Chondrocyte (in vitro differentiated cells): ENCODE results near the gene MUL1. TPM values are rescaled to one million over a fixed set of nuclear protein-coding genes. Genes with fewer than 3 reads are reported as not detected.

Experiments used
- DNase-seq: peaks from one replicate; pipeline ENCODE4 v3.0.0; 2021; ENCODE audit warnings: mixed read lengths, low spot score
- H3K27ac Mint-ChIP-seq: one replicate; pipeline ENCODE4 v1.8.0; 2021; ENCODE audit warnings: mild to moderate bottlenecking, moderate library complexity, mixed read lengths; ENCODE audit not compliant: unreplicated experiment
- H3K27me3 Mint-ChIP-seq: 2 replicates; pipeline ENCODE4 v1.8.0; 2021; ENCODE audit warnings: low read depth, mixed read lengths
- H3K36me3 Mint-ChIP-seq: 2 replicates; pipeline ENCODE4 v1.8.0; 2021; ENCODE audit warnings: low read depth, mixed read lengths
- H3K4me1 Mint-ChIP-seq: 2 replicates; pipeline ENCODE4 v1.8.0; 2021; ENCODE audit warnings: low read depth, mild to moderate bottlenecking, mixed read lengths
- H3K4me3 Mint-ChIP-seq: one replicate; pipeline ENCODE4 v1.8.0; 2021; ENCODE audit warnings: mild to moderate bottlenecking, moderate library complexity, mixed read lengths; ENCODE audit not compliant: unreplicated experiment
- H3K9me3 Mint-ChIP-seq: 2 replicates; pipeline ENCODE4 v1.8.0; 2021; ENCODE audit warnings: low read depth, mixed read lengths
- total RNA-seq: library from RNA; stranded (reverse); gene quantifications from 3 replicates; pipeline ENCODE4 v1.2.1, GENCODE V29; 2021
- TF ChIP-seq, protein P1 (sequence below): fragments of 200-600 bp; sonication (generic); IDR thresholded peaks from 2 replicates; pipeline ENCODE4 v1.5.0; 2021; ENCODE audit warnings: antibody characterized with exemption, mild to moderate bottlenecking, moderate library complexity

Gene MUL1
- total RNA-seq, 1 donor from 2014 or later = 38.2 TPM

DNA sequence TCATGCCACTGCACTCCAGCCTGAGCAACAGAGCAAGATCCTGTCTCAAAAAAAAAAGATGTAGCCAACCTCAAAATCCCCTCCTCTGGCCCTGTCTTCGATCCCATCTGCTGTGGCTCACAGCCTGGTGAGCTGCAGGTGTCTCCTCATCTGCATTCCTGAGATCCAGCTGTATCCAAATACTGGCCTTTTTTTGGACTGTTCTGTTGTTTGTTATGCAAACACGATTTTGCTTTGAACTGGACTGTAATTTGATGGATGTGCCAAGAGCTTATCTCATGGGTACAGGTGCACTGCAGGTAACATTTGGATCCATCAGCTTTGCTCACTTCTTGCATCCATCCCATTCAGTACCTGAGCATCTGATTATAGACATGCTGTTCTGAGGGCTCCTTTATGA lies 30.3 kb upstream of the MUL1 start:
- Mint-ChIP-seq H3K27ac (no peak overlapping the region), H3K4me3 (no peak overlapping the region), H3K36me3 (peaks cover 3% of the 10 kb centered on the region), H3K27me3 (peaks cover 73% of the 10 kb centered on the region), H3K4me1 (no peaks in the 10 kb centered on the region), H3K9me3 (no peaks in the 10 kb centered on the region)
- no peak for DNase-seq
- TF ChIP-seq, protein P1, sequence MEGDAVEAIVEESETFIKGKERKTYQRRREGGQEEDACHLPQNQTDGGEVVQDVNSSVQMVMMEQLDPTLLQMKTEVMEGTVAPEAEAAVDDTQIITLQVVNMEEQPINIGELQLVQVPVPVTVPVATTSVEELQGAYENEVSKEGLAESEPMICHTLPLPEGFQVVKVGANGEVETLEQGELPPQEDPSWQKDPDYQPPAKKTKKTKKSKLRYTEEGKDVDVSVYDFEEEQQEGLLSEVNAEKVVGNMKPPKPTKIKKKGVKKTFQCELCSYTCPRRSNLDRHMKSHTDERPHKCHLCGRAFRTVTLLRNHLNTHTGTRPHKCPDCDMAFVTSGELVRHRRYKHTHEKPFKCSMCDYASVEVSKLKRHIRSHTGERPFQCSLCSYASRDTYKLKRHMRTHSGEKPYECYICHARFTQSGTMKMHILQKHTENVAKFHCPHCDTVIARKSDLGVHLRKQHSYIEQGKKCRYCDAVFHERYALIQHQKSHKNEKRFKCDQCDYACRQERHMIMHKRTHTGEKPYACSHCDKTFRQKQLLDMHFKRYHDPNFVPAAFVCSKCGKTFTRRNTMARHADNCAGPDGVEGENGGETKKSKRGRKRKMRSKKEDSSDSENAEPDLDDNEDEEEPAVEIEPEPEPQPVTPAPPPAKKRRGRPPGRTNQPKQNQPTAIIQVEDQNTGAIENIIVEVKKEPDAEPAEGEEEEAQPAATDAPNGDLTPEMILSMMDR = no peak

DNA sequence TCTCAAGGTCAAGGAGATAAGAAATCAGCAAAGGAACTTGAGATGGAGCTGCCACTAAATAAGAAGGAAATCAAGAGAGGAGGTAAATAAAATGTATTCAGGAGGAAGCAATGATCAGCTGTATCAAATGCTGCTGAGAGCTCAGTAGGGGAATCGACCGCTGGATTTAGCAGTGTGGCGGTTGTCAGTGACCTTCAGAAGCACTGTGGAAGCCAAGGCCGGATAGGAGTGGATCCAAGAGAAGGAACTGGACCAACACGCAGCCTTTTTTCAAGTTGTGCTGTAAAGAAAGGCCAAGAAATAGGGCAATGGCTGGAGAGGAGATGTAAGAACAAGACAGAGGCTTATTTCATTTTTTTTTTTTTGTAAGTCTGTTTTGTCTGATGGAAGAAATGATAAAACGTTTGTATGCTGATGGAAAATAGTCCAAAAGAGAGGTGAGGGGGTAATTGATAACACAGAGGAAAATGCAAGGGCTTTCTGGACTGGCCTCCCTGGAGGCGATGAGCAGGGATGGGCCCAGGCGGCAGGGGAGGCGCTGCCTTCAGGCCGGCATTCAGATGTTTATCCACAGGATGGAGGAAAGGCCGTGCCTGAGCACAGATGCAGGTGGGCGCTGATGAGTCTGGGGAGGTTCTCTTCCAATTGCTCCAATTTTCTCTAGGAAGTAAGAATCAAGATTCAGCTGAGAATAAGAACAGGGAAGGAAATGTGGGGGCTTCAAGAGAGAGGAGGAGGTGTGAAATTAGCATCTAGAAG lies 26.9 kb upstream of the MUL1 start:
- Mint-ChIP-seq H3K27me3 (peaks cover 61% of the 10 kb centered on the region), H3K4me3 (no peak overlapping the region), H3K9me3 (no peaks in the 10 kb centered on the region), H3K27ac (no peak overlapping the region), H3K4me1 (peaks cover 9% of the 10 kb centered on the region), H3K36me3 (no peaks in the 10 kb centered on the region)
- TF ChIP-seq, protein P1 = no peak
- no peak for DNase-seq

DNA sequence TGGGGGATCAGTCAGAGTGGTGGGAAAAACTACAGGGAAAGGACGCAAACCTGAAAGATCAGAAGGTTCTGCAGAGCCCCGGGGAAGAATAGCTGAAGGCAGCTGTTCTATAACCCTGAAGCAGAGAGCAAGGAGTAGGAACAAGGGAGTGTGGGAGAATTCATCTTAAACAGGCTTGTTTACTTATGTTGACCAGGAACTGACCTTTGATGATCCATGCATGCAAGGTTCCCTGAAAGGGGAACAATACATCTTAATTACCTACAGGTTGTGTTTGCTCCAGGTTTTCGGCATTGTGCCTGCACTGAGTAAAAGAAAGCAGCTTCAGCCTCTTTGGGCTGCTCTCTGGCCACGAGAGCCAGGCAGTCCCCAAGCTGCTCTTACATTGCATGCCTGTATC lies 25.7 kb upstream of the MUL1 start:
- Mint-ChIP-seq H3K9me3 (no peaks in the 10 kb centered on the region), H3K27me3 (peaks cover 61% of the 10 kb centered on the region), H3K36me3 (no peaks in the 10 kb centered on the region), H3K4me1 (peaks cover 9% of the 10 kb centered on the region), H3K27ac (no peak overlapping the region), H3K4me3 (no peak overlapping the region)
- no peak for DNase-seq
- TF ChIP-seq, protein P1 = no peak

DNA sequence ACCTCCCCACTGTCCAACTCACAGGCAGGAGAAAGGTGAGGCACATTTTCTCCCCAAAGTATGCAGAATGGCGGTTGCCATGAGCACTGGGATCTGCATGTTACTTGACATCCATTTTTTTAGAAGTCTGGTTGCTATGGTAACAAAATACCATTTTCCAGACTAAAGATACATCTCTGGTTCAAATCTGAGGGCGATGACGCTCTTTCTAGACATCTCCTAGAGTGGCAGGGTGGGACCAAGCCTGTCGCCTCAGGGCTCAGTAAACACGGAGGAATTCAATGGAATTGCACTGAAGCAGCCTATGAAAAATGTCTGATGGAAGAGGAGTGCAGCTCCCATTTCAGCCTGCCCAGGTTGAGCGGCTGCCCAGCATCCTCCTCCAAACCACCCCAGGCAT lies 22.9 kb upstream of the MUL1 start:
- no peak for DNase-seq
- H3K36me3 Mint-ChIP-seq = no peaks in the 10 kb centered on the region
- peaks cover 9% of the 10 kb centered on the region for H3K4me1 Mint-ChIP-seq
- H3K27ac Mint-ChIP-seq = no peak overlapping the region
- H3K27me3 Mint-ChIP-seq = peaks cover 71% of the 10 kb centered on the region
- H3K9me3 Mint-ChIP-seq = no peaks in the 10 kb centered on the region
- TF ChIP-seq, protein P1 = no peak
- no peak overlapping the region for H3K4me3 Mint-ChIP-seq

DNA sequence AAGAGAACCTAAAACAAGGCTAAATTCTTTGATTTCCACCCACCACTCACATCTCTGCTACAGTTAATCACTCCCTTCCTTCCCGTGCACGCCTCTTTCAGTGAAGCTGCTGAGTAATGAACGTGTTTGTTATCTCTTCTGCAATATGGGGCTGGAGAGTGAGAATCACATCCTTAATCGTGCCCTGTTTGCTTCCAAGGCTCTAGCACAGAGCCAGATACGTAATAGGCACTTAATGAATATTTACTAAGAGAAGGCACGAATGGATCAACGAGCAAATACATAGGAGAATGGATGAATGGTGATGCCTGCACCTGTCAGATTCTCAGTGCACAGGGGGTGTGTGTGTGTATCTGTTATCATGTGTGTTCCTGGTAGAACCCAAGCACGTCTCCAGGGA lies 22.4 kb upstream of the MUL1 start:
- Mint-ChIP-seq H3K4me1 (peaks cover 9% of the 10 kb centered on the region), H3K27me3 (peaks cover 67% of the 10 kb centered on the region), H3K27ac (no peak overlapping the region), H3K9me3 (no peaks in the 10 kb centered on the region), H3K36me3 (no peaks in the 10 kb centered on the region), H3K4me3 (no peak overlapping the region)
- DNase-seq = no peak
- TF ChIP-seq, protein P1 = no peak
